K562 (cell line): ENCODE measurements around the gene IP6K2. TPM values are rescaled to one million over a fixed set of nuclear protein-coding genes. Genes with fewer than 3 reads are reported as not detected.
A peak's percentile ranks its signal among the peaks of the same experiment; 100 is the strongest.

Experiments
- ATAC-seq: fragments of 200-7000 bp; cut with Tn5 transposase; 3 replicates; pipeline ENCODE4 v1.9.1; 2020; ENCODE audit warnings: moderate library complexity
- BruUV-seq: library from RNA; stranded (reverse); fragments of 400-500 nt; replicated peaks from 2 replicates; lab custom pipeline; 2021; lab: Mats Ljungman, UMichigan
- CTCF ChIA-PET: fragments of 300-600 bp; formaldehyde crosslinking; extraction: SDS; loops from one replicate; lab custom pipeline; 2021; ENCODE audit warnings: low intra/inter-chr PET ratio; lab: Yijun Ruan, JAX
- POLR2A ChIA-PET: fragments of 300-600, 350-650 bp; sonication (Branson Sonifier 250); formaldehyde crosslinking; extraction: SDS; loops from one replicate; lab custom pipeline; 2021; ENCODE audit warnings: antibody characterized with exemption, inconsistent platforms; lab: Yijun Ruan, JAX
- DNase-seq, 4 experiments: peaks; one replicate each; pipeline versions ENCODE4 v3.0.0 to v3.0.0-alpha.2; 2011 to 2018; ENCODE audit warnings: low spot score in 3 of 4, mixed read lengths in 3 of 4; ENCODE audit errors: extremely low read depth in 1 of 4
- FAIRE-seq: peaks from 2 replicates; lab custom pipeline; 2011; peaks lifted over from hg19 to GRCh38; lab: Jason Lieb, UNC
- H2AFZ ChIP-seq: 2 replicates; pipeline ENCODE4 v1.6.0; 2011; ENCODE audit warnings: low read depth, low read length, control low read depth, inconsistent platforms
- H3K27ac ChIP-seq: fragments of 200-600 bp; 3 replicates; pipeline ENCODE4 v1.8.0; 2011; ENCODE audit warnings: low read depth, mild to moderate bottlenecking, control low read depth, inconsistent platforms, low read length, moderate library complexity, mixed read lengths; ENCODE audit errors: extremely low read depth
- H3K27me3 ChIP-seq, 2 experiments: fragments of 300-600 bp in 1 of 2; 2 replicates in 1 of 2; 3 replicates in 1 of 2; pipeline versions ENCODE4 v1.6.0 to v1.8.0; 2011; ENCODE audit warnings: inconsistent platforms in 2 of 2, low read length in 2 of 2, mild to moderate bottlenecking in 1 of 2, mixed read lengths in 1 of 2, moderate library complexity in 1 of 2; ENCODE audit not compliant: control insufficient read depth in 2 of 2, insufficient read depth in 2 of 2
- H3K36me3 ChIP-seq: fragments of 300-600 bp; 3 replicates; pipeline ENCODE4 v1.8.0; 2011; ENCODE audit warnings: mild to moderate bottlenecking, low read length, inconsistent platforms; ENCODE audit not compliant: control insufficient read depth, insufficient read depth
- H3K4me1 ChIP-seq, 2 experiments: fragments of 200-600 bp in 1 of 2; replicated peaks in 1 of 2; 2 replicates in 1 of 2; 3 replicates in 1 of 2; pipeline versions ENCODE4 v1.5.1 to v1.8.0; 2011; ENCODE audit warnings: inconsistent platforms in 2 of 2, low read length in 2 of 2, mild to moderate bottlenecking in 1 of 2, mixed read lengths in 1 of 2, moderate library complexity in 1 of 2; ENCODE audit not compliant: control insufficient read depth in 2 of 2, insufficient read depth in 2 of 2
- H3K4me2 ChIP-seq: 2 replicates; pipeline ENCODE4 v1.6.1; 2011; ENCODE audit warnings: low read length, control low read depth, inconsistent platforms, mixed read lengths; ENCODE audit not compliant: insufficient read depth
- H3K4me3 ChIP-seq: fragments of 200-600 bp; sonication (generic), shearing (Covaris generic); 2 replicates; pipeline ENCODE4 v1.5.1; 2016; ENCODE audit warnings: control low read depth, inconsistent platforms
- H3K79me2 ChIP-seq: fragments of 200-600 bp; 3 replicates; pipeline ENCODE4 v1.8.0; 2011; ENCODE audit warnings: low read length, inconsistent platforms; ENCODE audit not compliant: control insufficient read depth, insufficient read depth
- H3K9ac ChIP-seq, 2 experiments: 2 replicates each; pipeline versions ENCODE4 v1.6.0 to v1.6.1; 2011; ENCODE audit warnings: low read depth in 2 of 2, low read length in 2 of 2, control low read depth in 1 of 2, inconsistent platforms in 1 of 2, mild to moderate bottlenecking in 1 of 2, mixed read lengths in 1 of 2; ENCODE audit not compliant: insufficient read depth in 1 of 2
- H3K9me1 ChIP-seq: one replicate; pipeline ENCODE4 v1.6.0; 2011; ENCODE audit warnings: inconsistent platforms, mild to moderate bottlenecking, low read length, moderate library complexity; ENCODE audit not compliant: control insufficient read depth, insufficient read depth
- H3K9me3 ChIP-seq: replicated peaks from 2 replicates; pipeline ENCODE4 v1.5.1; 2011; ENCODE audit warnings: low read depth, low read length, inconsistent platforms; ENCODE audit not compliant: control insufficient read depth, insufficient read depth
- H4K20me1 ChIP-seq: replicated peaks from 2 replicates; pipeline ENCODE4 v1.6.1; 2011; ENCODE audit warnings: low read length, inconsistent platforms, mixed read lengths; ENCODE audit not compliant: control insufficient read depth, insufficient read depth
- ATF7 ChIP-seq: fragments of 450-650 bp; IDR thresholded peaks from 2 replicates; pipeline ENCODE4 v1.7.1; 2014; ENCODE audit warnings: mild to moderate bottlenecking, moderate library complexity
- CC2D1A ChIP-seq: fragments of 450-650 bp; IDR thresholded peaks from 2 replicates; pipeline ENCODE4 v1.6.1; 2017; ENCODE audit warnings: mild to moderate bottlenecking
- TCF3 ChIP-seq: sonication (generic); formaldehyde crosslinking; IDR thresholded peaks from 2 replicates; pipeline ENCODE4 v1.4.0; 2020; ENCODE audit warnings: mild to moderate bottlenecking, missing genetic modification reagents
- ZNF318 ChIP-seq, 2 experiments: fragments of 450-650 bp; IDR thresholded peaks; 2 replicates each; pipeline ENCODE4 v1.6.1; 2016; ENCODE audit warnings: mild to moderate bottlenecking in 2 of 2, borderline replicate concordance in 1 of 2, low read depth in 1 of 2, moderate library complexity in 1 of 2
- WGBS: fragments of 100-300 bp; shearing (Covaris generic); methylation state at CpG from one replicate; pipeline ENCODE4 v1.1.6; 2016; ENCODE audit warnings: low coverage, mixed read lengths; ENCODE audit not compliant: insufficient coverage; ENCODE audit errors: missing lambda C conversion rate; 5-methylcytosine and 5-hydroxymethylcytosine counted together
- in situ Hi-C: fragments of 300-500 bp; cut with MboI; formaldehyde crosslinking; loops from 4 replicates; pipeline ENCODE4 v1.15.0; 2018; ENCODE audit warnings: inconsistent platforms, mixed read lengths
- intact Hi-C: fragments of 100-400 bp; cut with micrococcal nuclease; formaldehyde crosslinking; loops from 2 replicates; pipeline ENCODE4 v1.14.2; 2022
- polyA plus RNA-seq, 8 experiments: library from polyadenylated mRNA; depleted of rRNA in 4 of 8; stranded (reverse) in 5 of 8; unstranded in 3 of 8; fragments of >200 nt; fragmentation: Nextera tagmentation in 2 of 8; fragmentation: Illumina TruSeq in 1 of 8; extraction: Ambion mirVana in 2 of 8; extraction: Trizol in 1 of 8; gene quantifications; 2 replicates each; pipeline versions ENCODE4 v1.2.1 to v1.2.3, GENCODE V29; 2011 to 2014; ENCODE audit warnings: inconsistent platforms in 1 of 8, missing spikeins in 1 of 8
- total RNA-seq, 7 experiments: library from RNA; depleted of rRNA in 6 of 7; stranded (reverse); fragments of >200 nt in 6 of 7; fragmentation: Illumina TruSeq in 2 of 7; extraction: Trizol in 2 of 7; gene quantifications; 2 replicates each; pipeline versions ENCODE4 v1.2.1 to v1.2.3, GENCODE V29; 2011 to 2021; ENCODE audit warnings: low replicate concordance in 1 of 7
- TF ChIP-seq, protein P1 (sequence below): fragments of 250-450 bp; sonication (Bioruptor Pico); IDR thresholded peaks from 2 replicates; pipeline ENCODE4 v1.5.0; 2021; ENCODE audit warnings: mild to moderate bottlenecking, moderate library complexity

Gene IP6K2
- total and polyA plus RNA-seq, 9 of the 15 experiments (the other 6 are each of a cell fraction or from before 2014, with no cell fraction given): 19.6 to 78.1 (median 48.0) TPM

- peaks cover 2 to 36% of the 10 kb centered on the region in 2 experiments; a peak in 4 of 5 replicates for H3K4me1 ChIP-seq
- peak within 1 kb of the TSS; percentile 89 for H2AFZ ChIP-seq
- 3% methylated on average over 13 of the region's 52 CpGs for WGBS
- H3K4me3 ChIP-seq: peak within 1 kb of the TSS; percentile 55
- H3K27ac ChIP-seq: peak within 1 kb of the TSS; percentile 91
- intact Hi-C loops (no loop called here), in situ Hi-C loops (no loop called here)
- no peaks in the 10 kb centered on the region for H3K9me1 ChIP-seq
- peak within 1 kb of the TSS; percentile 81 for H3K4me2 ChIP-seq
- peak; percentile 39 to 84 (median 55) for DNase-seq
- ChIA-PET POLR2A (interaction anchor here (0.6 to 1.7 kb wide), 9 partner anchors 11 to 367 kb away, joined by 3 to 7 read pairs (median 5); no protein-coding TSS in a partner anchor), CTCF (interaction anchor here (0.6 kb wide), 1 partner anchor 390 kb away, joined by 3 read pairs; no protein-coding TSS in a partner anchor)
- peak; percentile 70 for ATAC-seq
- no TSS peak for BruUV-seq
- no peaks in the 10 kb centered on the region for H4K20me1 ChIP-seq
- FAIRE-seq: peak; percentile 65
- peaks cover 2% of the 10 kb centered on the region; the same call in 1 of the 3 replicates for H3K36me3 ChIP-seq
- H3K27me3 ChIP-seq: no peaks in the 10 kb centered on the region; a peak in 1 of 5 replicates
- H3K9ac ChIP-seq: peak within 1 kb of the TSS; percentile 88 to 94
- no peaks in the 10 kb centered on the region for H3K79me2 ChIP-seq
- H3K9me3 ChIP-seq: no peaks in the 10 kb centered on the region
- TF ChIP-seq ZNF318 (IDR thresholded peaks at IDR 0.05; ENCODE audit: borderline replicate concordance in 1 of 2, low read depth in 1 of 2) (no peak), CC2D1A (no peak), TCF3 (no peak), ATF7 (peak; percentile 93)
- TF ChIP-seq, protein P1, sequence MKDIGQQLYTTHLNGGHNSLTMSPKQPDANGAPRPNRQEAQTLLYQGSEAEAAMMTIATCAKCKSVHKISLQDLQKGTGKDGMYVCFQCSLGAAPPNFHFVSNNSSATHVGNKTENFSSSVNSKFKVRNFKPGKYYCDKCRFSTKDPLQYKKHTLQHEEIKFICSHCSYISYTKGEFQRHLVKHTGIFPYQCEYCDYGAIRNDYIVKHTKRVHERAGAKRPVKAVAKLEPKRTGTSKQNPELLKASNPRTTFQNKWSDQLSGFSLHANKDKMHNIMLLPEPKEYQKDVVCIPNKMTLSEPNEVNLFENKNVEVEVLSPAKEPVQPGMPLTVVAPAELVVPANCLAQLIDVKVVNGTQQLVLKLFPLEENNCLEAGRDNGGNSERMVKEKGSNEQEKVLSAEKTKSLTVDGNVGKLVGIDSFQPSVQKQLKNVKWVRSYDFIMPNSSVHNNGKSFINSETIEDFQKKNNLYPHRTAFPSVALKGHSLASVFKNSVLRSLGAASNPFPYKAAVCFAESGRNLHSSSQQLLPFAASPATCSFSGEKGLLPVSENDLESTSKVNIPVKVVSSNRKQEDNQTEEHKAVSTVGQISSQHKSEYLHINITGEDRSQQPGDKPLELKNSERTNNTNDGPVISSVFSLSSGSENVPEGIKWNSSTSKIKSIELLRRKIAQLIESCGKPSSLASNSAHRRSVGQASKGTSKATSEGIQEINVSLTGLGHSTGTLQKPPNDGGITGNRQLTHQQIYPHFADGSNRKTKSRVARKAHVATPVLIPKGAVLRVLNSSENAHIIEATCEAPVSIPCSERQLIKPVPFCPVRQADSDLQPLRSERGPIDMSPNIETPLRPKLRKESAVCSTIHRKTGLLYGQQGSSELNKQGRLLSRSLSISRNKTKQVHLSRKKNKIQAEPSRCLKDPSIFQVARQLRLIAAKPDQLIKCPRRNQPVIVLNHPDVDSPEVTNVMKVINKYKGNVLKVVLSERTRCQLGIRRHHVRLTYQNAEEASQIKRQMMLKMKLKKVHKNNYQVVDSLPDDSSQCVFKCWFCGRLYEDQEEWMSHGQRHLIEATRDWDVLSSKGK (CRISPR knock-in tag): no peak
These were observed 54.1 kb downstream of the IP6K2 start, which contains the start of gene CELSR3 for GRCh38 chr3:48662753-48663488. TSS of gene CELSR3 (minus strand) at chr3:48662886. CDS start at chr3:48662634, 252 bp downstream.
